Measurements from ENCODE around the gene ZFHX3. TPM values are rescaled to one million over a fixed set of nuclear protein-coding genes. Genes with fewer than 3 reads are reported as not detected.

ZFHX3 gene
- total RNA-seq, 1 experiment from 2014 or later, result 1.5 TPM

- Histone ChIP-seq H3K9ac (ENCODE audit: extremely low read depth, insufficient read length, low read length) (no peak overlapping the region), H3K79me2 (ENCODE audit: insufficient read depth, low read length) (no peaks in the 10 kb centered on the region), H3K4ac (ENCODE audit: low read depth, low read length) (no peak overlapping the region), H3K79me1 (ENCODE audit: insufficient read depth, low read depth, low read length, poor library complexity, severe bottlenecking) (no peaks in the 10 kb centered on the region), H3K4me2 (ENCODE audit: insufficient read depth, insufficient read length, low read length) (no peak overlapping the region), H4K91ac (ENCODE audit: insufficient read length, low read depth, low read length) (no peak overlapping the region), H2AFZ (ENCODE audit: low read length) (no peak overlapping the region), H2BK5ac (ENCODE audit: insufficient read length, low read length) (no peak overlapping the region), H3K23me2 (ENCODE audit: insufficient read length, low read depth, low read length, poor library complexity, severe bottlenecking) (no peaks in the 10 kb centered on the region), H2BK12ac (ENCODE audit: insufficient read length, low read depth, low read length) (no peak overlapping the region), H2BK15ac (ENCODE audit: low read depth, low read length) (no peak overlapping the region), H3K27ac (ENCODE audit: insufficient read length, low read depth, low read length) (no peak overlapping the region), H3K18ac (ENCODE audit: insufficient read length, low read depth, low read length) (no peak overlapping the region), H4K8ac (replicated peaks; ENCODE audit: insufficient read length, low read depth, low read length) (no peak overlapping the region), H2BK20ac (ENCODE audit: low read depth, low read length, poor library complexity, severe bottlenecking) (no peak overlapping the region), H4K20me1 (ENCODE audit: control insufficient read depth, insufficient read depth, insufficient read length) (no peaks in the 10 kb centered on the region), H3K56ac (ENCODE audit: insufficient read length, low read depth, low read length) (no peak overlapping the region), H2AK5ac (ENCODE audit: insufficient read length, low read length) (no peak overlapping the region), H4K5ac (ENCODE audit: insufficient read length, low read depth, low read length) (no peak overlapping the region), H3K23ac (ENCODE audit: insufficient read length, low read depth, low read length) (no peak overlapping the region), H3K9me3 (ENCODE audit: control insufficient read depth, low read depth, low read length) (no peaks in the 10 kb centered on the region), H3T11ph (ENCODE audit: low read length) (no peak overlapping the region), H3K4me1 (ENCODE audit: insufficient read depth, low read length) (peaks cover 5% of the 10 kb centered on the region; the same call in 1 of the 2 replicates), H3K27me3 (ENCODE audit: insufficient read depth, low read length) (no peaks in the 10 kb centered on the region), H2BK120ac (ENCODE audit: low read depth, low read length, poor library complexity, severe bottlenecking) (no peak overlapping the region), H3K14ac (ENCODE audit: insufficient read depth, low read length) (no peak overlapping the region)
- WGBS (ENCODE audit: extremely low coverage, insufficient read length, low lambda C conversion rate), result no CpG with 5 or more reads among the region's 6 CpGs
- no peak for DNase-seq
- no peak for TF ChIP-seq CTCF (conservative IDR thresholded peaks at IDR 0.05)
- Mint-ChIP-seq H3K9me3 (peaks cover 0 to 4% of the 10 kb centered on the region in 2 experiments; a peak in 2 of 5 replicates), H3K36me3 (ENCODE audit: insufficient read depth in 1 of 3, low read depth in 3 of 3) (no peaks in the 10 kb centered on the region; a peak in 1 of 7 replicates), H3K4me3 (no peak overlapping the region), H3K4me1 (peaks cover 52 to 60% of the 10 kb centered on the region in 2 experiments), H3K27me3 (ENCODE audit: low read depth) (peaks cover 2% of the 10 kb centered on the region), H3K27ac (no peak overlapping the region)
These were observed 112.0 kb downstream of the ZFHX3 start for GRCh38 chr16:72935896-72936295.

Measured in H9 (cell line).